Astrocyte (in vitro differentiated cells and primary cell): ENCODE results near the gene HERC6.

ENCODE experiments used
- CTCF ChIP-seq: IDR thresholded peaks from 2 replicates; pipeline ENCODE4 v1.5.1; 2011; ENCODE audit warnings: low read depth, mild to moderate bottlenecking, inconsistent platforms, low read length, moderate library complexity; ENCODE audit not compliant: insufficient read depth
- EZH2 ChIP-seq: IDR thresholded peaks from 2 replicates; pipeline ENCODE4 v1.6.1; 2012; ENCODE audit warnings: mild to moderate bottlenecking, low read length, inconsistent platforms; ENCODE audit not compliant: insufficient read depth

DNA sequence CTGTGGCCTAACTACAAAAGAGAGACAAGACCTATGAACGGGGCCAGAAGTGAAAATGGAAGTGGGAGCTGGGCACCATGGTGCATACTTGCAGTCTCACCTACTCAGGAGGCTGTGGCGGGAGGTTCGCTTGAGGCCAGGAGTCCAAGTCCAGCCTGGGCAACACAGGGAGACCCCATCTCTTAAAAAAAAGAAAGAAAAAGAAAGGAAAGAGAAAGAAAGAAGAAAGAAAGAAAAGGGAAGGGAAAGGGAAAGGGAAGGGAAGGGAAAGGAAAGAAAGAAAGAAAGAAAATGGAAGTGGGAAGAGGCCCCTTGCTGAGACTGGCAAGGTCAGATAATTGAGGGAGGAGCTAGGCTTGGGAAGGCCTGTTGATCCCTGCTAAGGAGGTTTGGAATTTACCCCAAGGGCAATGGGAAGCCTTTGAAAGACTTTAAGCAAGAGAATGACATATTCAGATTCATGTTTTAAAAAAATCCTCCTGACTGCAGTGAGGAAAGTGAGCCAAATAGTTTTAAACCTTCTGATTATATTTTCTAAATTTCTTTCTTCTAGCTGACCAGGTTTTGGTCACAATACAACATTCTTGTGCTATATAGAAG is 60.6 kb downstream of the HERC6 start:
- TF ChIP-seq CTCF (no peak), EZH2 (no peak)
